SK-N-SH treated with all-trans-retinoic acid at 6 μM for 48 hours (cell line): ENCODE results near the gene OCA2.

Experiments
- ARNTL ChIP-seq: fragments of 450-650 bp; formaldehyde crosslinking; IDR thresholded peaks from 2 replicates; pipeline ENCODE4 v1.5.0; 2020; ENCODE audit warnings: low read depth, mild to moderate bottlenecking, moderate library complexity, borderline replicate concordance
- CREB5 ChIP-seq: fragments of 250-450 bp; sonication (Bioruptor Pico); IDR thresholded peaks from 2 replicates; pipeline ENCODE4 v1.5.1; 2020; ENCODE audit warnings: low read depth, mild to moderate bottlenecking, moderate library complexity
- CSDC2 ChIP-seq: fragments of 250-450 bp; sonication (Bioruptor Pico); IDR thresholded peaks from 2 replicates; pipeline ENCODE4 v1.5.0; 2020; ENCODE audit warnings: mild to moderate bottlenecking, moderate library complexity
- CSRNP3 ChIP-seq: fragments of 250-450 bp; sonication (Bioruptor Pico); IDR thresholded peaks from 2 replicates; pipeline ENCODE4 v1.5.1; 2021; ENCODE audit warnings: mild to moderate bottlenecking, moderate library complexity
- ESRRG ChIP-seq: fragments of 250-450 bp; sonication (Bioruptor Pico); IDR thresholded peaks from 2 replicates; pipeline ENCODE4 v1.6.1; 2021; ENCODE audit warnings: mild to moderate bottlenecking
- OSR1 ChIP-seq: fragments of 250-450 bp; sonication (Bioruptor Pico); IDR thresholded peaks from 2 replicates; pipeline ENCODE4 v1.8.0; 2022; ENCODE audit warnings: moderate library complexity, mild to moderate bottlenecking, inconsistent platforms
- PATZ1 ChIP-seq: fragments of 250-450 bp; sonication (Bioruptor Pico); IDR thresholded peaks from 2 replicates; pipeline ENCODE4 v1.8.0; 2020; ENCODE audit warnings: mild to moderate bottlenecking, moderate library complexity, borderline replicate concordance
- POU6F1 ChIP-seq: fragments of 250-450 bp; sonication (Bioruptor Pico); IDR thresholded peaks from 2 replicates; pipeline ENCODE4 v1.8.0; 2021; ENCODE audit warnings: low read depth, mild to moderate bottlenecking, moderate library complexity, borderline replicate concordance
- RARB ChIP-seq: fragments of 250-450 bp; sonication (Bioruptor Pico); IDR thresholded peaks from 2 replicates; pipeline ENCODE4 v1.8.0; 2021; ENCODE audit warnings: mild to moderate bottlenecking, moderate library complexity
- TCF4 ChIP-seq: fragments of 250-450 bp; sonication (Bioruptor Pico); IDR thresholded peaks from 2 replicates; pipeline ENCODE4 v1.8.0; 2021; ENCODE audit warnings: mild to moderate bottlenecking, moderate library complexity, borderline replicate concordance
- ZFP3 ChIP-seq: fragments of 250-450 bp; sonication (Bioruptor Pico); IDR thresholded peaks from 2 replicates; pipeline ENCODE4 v1.5.0; 2020; ENCODE audit warnings: mild to moderate bottlenecking, moderate library complexity
- ZFP30 ChIP-seq: fragments of 450-650 bp; formaldehyde crosslinking; IDR thresholded peaks from 2 replicates; pipeline ENCODE4 v1.5.0; 2022; ENCODE audit warnings: mild to moderate bottlenecking, moderate library complexity
- ZNF565 ChIP-seq: fragments of 450-650 bp; formaldehyde crosslinking; conservative IDR thresholded peaks from 2 replicates; pipeline ENCODE4 v1.5.0; 2020; ENCODE audit warnings: low read depth, mild to moderate bottlenecking, moderate library complexity
- ZNF8 ChIP-seq: fragments of 450-650 bp; formaldehyde crosslinking; IDR thresholded peaks from 2 replicates; pipeline ENCODE4 v1.5.0; 2020; ENCODE audit warnings: mild to moderate bottlenecking, moderate library complexity

GRCh38 chr15:28026764-28027713, 72.1 kb downstream of the OCA2 start:
- TF ChIP-seq PATZ1 (CRISPR knock-in tag), result no peak
- TF ChIP-seq ZFP3 (CRISPR knock-in tag), result no peak
- TF ChIP-seq CREB5 (CRISPR knock-in tag), result no peak
- TF ChIP-seq ESRRG (CRISPR knock-in tag), result no peak
- no peak for TF ChIP-seq ARNTL (CRISPR knock-in tag)
- no peak for TF ChIP-seq POU6F1 (CRISPR knock-in tag)
- TF ChIP-seq CSRNP3 (CRISPR knock-in tag), result no peak
- no peak for TF ChIP-seq ZNF8 (CRISPR knock-in tag)
- no peak for TF ChIP-seq RARB (CRISPR knock-in tag)
- TF ChIP-seq ZFP30 (CRISPR knock-in tag), result no peak
- no peak for TF ChIP-seq OSR1 (CRISPR knock-in tag)
- TF ChIP-seq CSDC2 (CRISPR knock-in tag), result no peak
- no peak for TF ChIP-seq ZNF565 (CRISPR knock-in tag)
- TF ChIP-seq TCF4, result no peak
